ENCODE results near the gene ARMC7. TPM values are rescaled to one million over a fixed set of nuclear protein-coding genes. Genes with fewer than 3 reads are reported as not detected.

ARMC7 gene
- polyA plus RNA-seq, 1 donor (not counting 4 experiments of a cell fraction or from before 2014, with no cell fraction given): 4.2 TPM

DNA sequence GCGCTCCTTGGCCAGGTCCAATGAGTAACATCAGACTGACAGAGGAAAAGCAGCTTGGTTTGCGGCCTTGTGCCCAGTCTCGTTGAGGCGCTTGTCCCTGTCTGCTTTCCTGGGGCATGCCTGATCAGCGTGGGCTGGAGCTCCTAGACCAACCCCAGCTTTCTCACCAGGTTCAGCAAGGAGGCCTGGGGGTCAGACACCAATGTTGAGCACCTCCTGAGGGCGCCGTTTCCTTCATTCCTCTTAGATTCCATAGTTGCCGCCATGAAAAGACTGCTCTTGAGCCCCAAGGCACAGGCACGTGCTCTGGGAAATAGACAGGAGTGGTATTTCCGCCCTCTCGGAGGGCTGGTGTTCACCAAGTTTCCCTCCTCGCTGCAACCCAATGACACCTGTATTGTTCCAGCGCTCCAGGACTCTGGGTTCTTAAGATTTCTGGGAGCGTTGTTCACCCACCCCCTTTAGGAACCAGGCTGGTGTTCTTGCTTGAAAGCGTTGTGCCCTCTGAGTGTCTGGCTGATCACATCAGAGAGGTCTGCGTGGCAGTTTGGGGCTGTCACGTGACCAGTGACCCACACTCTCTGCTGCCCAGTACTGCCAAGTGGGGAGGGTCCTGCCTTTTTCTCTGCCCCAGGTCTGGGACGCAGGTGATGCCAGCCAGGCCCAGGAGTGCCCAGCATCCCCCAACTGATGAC lies 44.8 kb upstream of the ARMC7 start:
- Histone ChIP-seq H3K27me3 (ENCODE audit: control insufficient read depth, extremely low read depth, insufficient read depth, low read length) (no peaks in the 10 kb centered on the region), H3K79me2 (ENCODE audit: control insufficient read depth, insufficient read depth, low read length) (no peaks in the 10 kb centered on the region), H2AFZ (ENCODE audit: control insufficient read depth, low read length) (no peak overlapping the region), H3K4me1 (ENCODE audit: control insufficient read depth, extremely low read depth, insufficient read depth, low read length) (no peaks in the 10 kb centered on the region), H3K4me3 (ENCODE audit: control insufficient read depth in 2 of 3, extremely low read depth in 1 of 3, insufficient read depth in 2 of 3, low read depth in 1 of 3, low read length in 3 of 3) (no peak overlapping the region), H3K9me3 (ENCODE audit: control insufficient read depth, low read depth, low read length) (no peaks in the 10 kb centered on the region), H3K9ac (ENCODE audit: control insufficient read depth, extremely low read depth, insufficient read depth, low read length) (no peak overlapping the region), H3K9me1 (ENCODE audit: control insufficient read depth, extremely low read depth, insufficient read depth, low read length) (no peaks in the 10 kb centered on the region), H3K36me3 (ENCODE audit: control insufficient read depth in 2 of 2, extremely low read depth in 1 of 2, insufficient read depth in 2 of 2, low read length in 2 of 2) (peaks cover 20 to 30% of the 10 kb centered on the region in 2 experiments), H3K4me2 (ENCODE audit: control insufficient read depth, extremely low read depth, insufficient read depth, low read depth, low read length) (no peak overlapping the region), H3K27ac (ENCODE audit: control insufficient read depth, insufficient read depth, low read length) (no peak overlapping the region), H4K20me1 (ENCODE audit: control insufficient read depth, extremely low read depth, insufficient read depth, low read length) (no peaks in the 10 kb centered on the region)
- TF ChIP-seq, protein P1, sequence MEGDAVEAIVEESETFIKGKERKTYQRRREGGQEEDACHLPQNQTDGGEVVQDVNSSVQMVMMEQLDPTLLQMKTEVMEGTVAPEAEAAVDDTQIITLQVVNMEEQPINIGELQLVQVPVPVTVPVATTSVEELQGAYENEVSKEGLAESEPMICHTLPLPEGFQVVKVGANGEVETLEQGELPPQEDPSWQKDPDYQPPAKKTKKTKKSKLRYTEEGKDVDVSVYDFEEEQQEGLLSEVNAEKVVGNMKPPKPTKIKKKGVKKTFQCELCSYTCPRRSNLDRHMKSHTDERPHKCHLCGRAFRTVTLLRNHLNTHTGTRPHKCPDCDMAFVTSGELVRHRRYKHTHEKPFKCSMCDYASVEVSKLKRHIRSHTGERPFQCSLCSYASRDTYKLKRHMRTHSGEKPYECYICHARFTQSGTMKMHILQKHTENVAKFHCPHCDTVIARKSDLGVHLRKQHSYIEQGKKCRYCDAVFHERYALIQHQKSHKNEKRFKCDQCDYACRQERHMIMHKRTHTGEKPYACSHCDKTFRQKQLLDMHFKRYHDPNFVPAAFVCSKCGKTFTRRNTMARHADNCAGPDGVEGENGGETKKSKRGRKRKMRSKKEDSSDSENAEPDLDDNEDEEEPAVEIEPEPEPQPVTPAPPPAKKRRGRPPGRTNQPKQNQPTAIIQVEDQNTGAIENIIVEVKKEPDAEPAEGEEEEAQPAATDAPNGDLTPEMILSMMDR (optimal IDR thresholded peaks at IDR 0.05 in 1 of 3, IDR thresholded peaks at IDR 0.05 in 1 of 3, conservative IDR thresholded peaks at IDR 0.05 in 1 of 3; ENCODE audit: extremely low read depth in 1 of 3, insufficient read depth in 2 of 3, low read length in 3 of 3): no peak
- TF ChIP-seq EZH2 (IDR thresholded peaks at IDR 0.05; ENCODE audit: low read length): no peak
- dilution Hi-C loops (cut with MboI; ENCODE audit: extremely low pct_ligation_motif_present, low sequenced_read_pairs): no loop called here
- DNase-seq (ENCODE audit: low read depth, low spot score): no peak
- FAIRE-seq: no peak

DNA sequence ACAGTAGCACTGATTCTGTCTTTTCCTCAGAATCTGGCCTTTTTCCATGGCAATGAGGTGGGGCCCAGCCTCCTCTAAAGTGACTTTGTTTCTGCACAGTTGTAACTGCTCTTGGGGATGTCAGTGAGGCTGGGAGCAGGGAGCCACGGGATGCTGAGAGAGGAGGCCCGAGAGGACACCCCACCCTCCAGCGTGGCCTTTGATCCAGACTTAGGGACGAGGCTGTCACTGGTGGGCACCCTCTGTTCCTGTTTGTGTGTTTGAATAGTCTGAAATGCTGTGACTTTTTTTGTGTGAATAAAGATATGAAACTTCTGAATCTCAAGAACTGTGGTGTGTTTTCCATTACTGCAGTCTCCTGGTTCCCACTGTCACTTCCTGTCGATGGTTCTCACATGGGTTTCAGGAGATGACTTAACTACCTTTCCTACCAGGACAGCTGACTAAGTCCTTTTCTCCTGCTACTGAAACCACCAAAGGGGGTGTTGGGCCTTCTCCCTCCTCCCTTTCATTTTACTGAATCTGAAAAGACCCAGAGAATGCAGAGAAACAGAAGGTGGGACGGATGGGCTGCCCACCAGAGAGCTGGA lies 44.1 kb upstream of the ARMC7 start:
- Histone ChIP-seq H3K4me3 (ENCODE audit: control insufficient read depth in 2 of 3, extremely low read depth in 1 of 3, insufficient read depth in 2 of 3, low read depth in 1 of 3, low read length in 3 of 3) (no peak overlapping the region), H3K9me1 (ENCODE audit: control insufficient read depth, extremely low read depth, insufficient read depth, low read length) (no peaks in the 10 kb centered on the region), H3K27ac (ENCODE audit: control insufficient read depth, insufficient read depth, low read length) (no peak overlapping the region), H3K9me3 (ENCODE audit: control insufficient read depth, low read depth, low read length) (no peaks in the 10 kb centered on the region), H3K9ac (ENCODE audit: control insufficient read depth, extremely low read depth, insufficient read depth, low read length) (no peak overlapping the region), H4K20me1 (ENCODE audit: control insufficient read depth, extremely low read depth, insufficient read depth, low read length) (no peaks in the 10 kb centered on the region), H3K27me3 (ENCODE audit: control insufficient read depth, extremely low read depth, insufficient read depth, low read length) (no peaks in the 10 kb centered on the region), H3K36me3 (ENCODE audit: control insufficient read depth in 2 of 2, extremely low read depth in 1 of 2, insufficient read depth in 2 of 2, low read length in 2 of 2) (peaks cover 20 to 27% of the 10 kb centered on the region in 2 experiments), H3K79me2 (ENCODE audit: control insufficient read depth, insufficient read depth, low read length) (no peaks in the 10 kb centered on the region), H3K4me2 (ENCODE audit: control insufficient read depth, extremely low read depth, insufficient read depth, low read depth, low read length) (no peak overlapping the region), H2AFZ (ENCODE audit: control insufficient read depth, low read length) (no peak overlapping the region), H3K4me1 (ENCODE audit: control insufficient read depth, extremely low read depth, insufficient read depth, low read length) (no peaks in the 10 kb centered on the region)
- no peak for TF ChIP-seq EZH2 (IDR thresholded peaks at IDR 0.05; ENCODE audit: low read length)
- TF ChIP-seq, protein P1 (optimal IDR thresholded peaks at IDR 0.05 in 1 of 3, IDR thresholded peaks at IDR 0.05 in 1 of 3, conservative IDR thresholded peaks at IDR 0.05 in 1 of 3; ENCODE audit: extremely low read depth in 1 of 3, insufficient read depth in 2 of 3, low read length in 3 of 3): no peak
- dilution Hi-C loops (cut with MboI; ENCODE audit: extremely low pct_ligation_motif_present, low sequenced_read_pairs): no loop called here
- peak; percentile 57 for FAIRE-seq
- no peak for DNase-seq (ENCODE audit: low read depth, low spot score)
